ENCODE results near the gene VPS37C. TPM values are rescaled to one million over a fixed set of nuclear protein-coding genes. Genes with fewer than 3 reads are reported as not detected.

The VPS37C gene
- total RNA-seq, 4 donors from 2014 or later, result 19.6 to 27.6 (median 26.7) TPM

GRCh38 chr11:61158691-61159381 lies 2.4 kb downstream of the VPS37C start:
- intact Hi-C loops (cut with DNase I; ENCODE audit: low total_unique reads), result loop anchor here (10.0 kb wide), 1 partner anchor 1686 kb away; no protein-coding TSS in a partner anchor
- WGBS, 2 donors, result 12 to 19% methylated on average over 3 of the region's 3 CpGs
- no peak overlapping the region for H3K4me3 ChIP-seq (ENCODE audit: low read depth, poor library complexity, severe bottlenecking)
- TF ChIP-seq POLR2A (IDR thresholded peaks at IDR 0.05) (no peak), CTCF (IDR thresholded peaks at IDR 0.05) (no peak)
- DNase-seq (ENCODE audit: low spot score in 2 of 2), result no peak

GRCh38 chr11:61157743-61158142 lies 3.5 kb downstream of the VPS37C start:
- intact Hi-C loops (cut with DNase I; ENCODE audit: low total_unique reads), result loop anchor here (10.0 kb wide), 1 partner anchor 1687 kb away; no protein-coding TSS in a partner anchor
- H3K4me3 ChIP-seq (ENCODE audit: low read depth, poor library complexity, severe bottlenecking), result no peak overlapping the region
- WGBS, 2 donors, result 59 to 66% methylated on average over 3 of the region's 3 CpGs
- no peak for DNase-seq (ENCODE audit: low spot score in 2 of 2)
- TF ChIP-seq CTCF (IDR thresholded peaks at IDR 0.05) (no peak), POLR2A (IDR thresholded peaks at IDR 0.05) (no peak)

GRCh38 chr11:61155741-61156140 lies 5.5 kb downstream of the VPS37C start:
- DNase-seq (ENCODE audit: low spot score in 2 of 2), result no peak
- no peak for TF ChIP-seq POLR2A (IDR thresholded peaks at IDR 0.05)
- no peak for TF ChIP-seq CTCF (IDR thresholded peaks at IDR 0.05)
- 93% methylated on average over 5 of the region's 5 CpGs for WGBS, 2 donors
- intact Hi-C loops (cut with DNase I; ENCODE audit: low total_unique reads), result loop anchor here (10.0 kb wide), 1 partner anchor 1689 kb away; no protein-coding TSS in a partner anchor
- H3K4me3 ChIP-seq (ENCODE audit: low read depth, poor library complexity, severe bottlenecking), result no peak overlapping the region

- no peak overlapping the region for H3K4me3 ChIP-seq (ENCODE audit: low read depth, poor library complexity, severe bottlenecking)
- no peak for TF ChIP-seq POLR2A (IDR thresholded peaks at IDR 0.05)
- TF ChIP-seq CTCF (IDR thresholded peaks at IDR 0.05), result no peak
- no peak for DNase-seq (ENCODE audit: low spot score in 2 of 2)
- intact Hi-C loops (cut with DNase I; ENCODE audit: low total_unique reads), result loop anchor here (10.0 kb wide), 1 partner anchor 1689 kb away; no protein-coding TSS in a partner anchor
- WGBS, 2 donors, result 97 to 100% methylated on average over 1 of the region's 1 CpG
Measured at GRCh38 chr11:61155312-61155711, 5.9 kb downstream of the VPS37C start.

GRCh38 chr11:61154528-61154927 lies 6.7 kb downstream of the VPS37C start:
- no peak for TF ChIP-seq POLR2A (IDR thresholded peaks at IDR 0.05)
- no peak for TF ChIP-seq CTCF (IDR thresholded peaks at IDR 0.05)
- 98 to 99% methylated on average over 4 of the region's 4 CpGs for WGBS, 2 donors
- intact Hi-C loops (cut with DNase I; ENCODE audit: low total_unique reads), result loop anchor here (10.0 kb wide), 1 partner anchor 1690 kb away; no protein-coding TSS in a partner anchor
- no peak for DNase-seq (ENCODE audit: low spot score in 2 of 2)
- H3K4me3 ChIP-seq (ENCODE audit: low read depth, poor library complexity, severe bottlenecking), result no peak overlapping the region
